OCI-LY7 (cell line): Measurements from ENCODE around the gene GNG12. TPM values are rescaled to one million over a fixed set of nuclear protein-coding genes. Genes with fewer than 3 reads are reported as not detected.
A peak's percentile ranks its signal among the peaks of the same experiment; 100 is the strongest.

Experiments
- BruUV-seq: library from RNA; stranded (reverse); fragments of 400-500 nt; replicated peaks from 2 replicates; lab custom pipeline; 2021; lab: Mats Ljungman, UMichigan
- CTCF ChIA-PET: fragments of 300-600 bp; sonication (Branson Sonifier 250); formaldehyde crosslinking; loops from one replicate; lab custom pipeline; 2022; ENCODE audit warnings: antibody characterized with exemption; ENCODE audit not compliant: unreplicated experiment; lab: Charles Lee
- POLR2A ChIA-PET: fragments of 300-600 bp; sonication (Branson Sonifier 250); formaldehyde crosslinking; loops from one replicate; lab custom pipeline; 2022; ENCODE audit warnings: antibody characterized with exemption; lab: Charles Lee
- DNase-seq: peaks from one replicate; pipeline ENCODE4 v3.0.0-alpha.2; 2015; ENCODE audit warnings: low spot score
- H2AFZ ChIP-seq: fragments of 200-600 bp; sonication (generic), shearing (Covaris generic); 2 replicates; pipeline ENCODE4 v1.6.1; 2014; ENCODE audit warnings: mild to moderate bottlenecking, antibody characterized with exemption, low read length, moderate library complexity
- H3K27ac ChIP-seq: fragments of 200-600 bp; sonication (generic); 2 replicates; pipeline ENCODE4 v1.5.1; 2014; ENCODE audit warnings: mixed run types, low read depth, mild to moderate bottlenecking, moderate library complexity, low read length, inconsistent platforms; ENCODE audit not compliant: poor library complexity, severe bottlenecking
- H3K36me3 ChIP-seq: fragments of 200-600 bp; sonication (generic); 2 replicates; pipeline ENCODE4 v1.6.1; 2014; ENCODE audit warnings: mild to moderate bottlenecking, antibody characterized with exemption, low read length, moderate library complexity, mixed read lengths; ENCODE audit not compliant: insufficient read depth
- H3K4me1 ChIP-seq: fragments of 200-600 bp; sonication (generic); 2 replicates; pipeline ENCODE4 v1.5.1; 2014; ENCODE audit warnings: mild to moderate bottlenecking, low read length; ENCODE audit not compliant: insufficient read depth, poor library complexity, severe bottlenecking
- H3K4me2 ChIP-seq: fragments of 200-600 bp; sonication (generic); 2 replicates; pipeline ENCODE4 v1.6.1; 2014; ENCODE audit warnings: mild to moderate bottlenecking, low read length
- H3K4me3 ChIP-seq: fragments of 200-600 bp; sonication (generic); 2 replicates; pipeline ENCODE4 v1.5.1; 2014; ENCODE audit warnings: mild to moderate bottlenecking, low read depth, low read length; ENCODE audit not compliant: poor library complexity, severe bottlenecking
- H3K79me2 ChIP-seq: fragments of 200-600 bp; sonication (generic); 2 replicates; pipeline ENCODE4 v1.6.1; 2016; ENCODE audit warnings: low read depth, mild to moderate bottlenecking, low read length, moderate library complexity, mixed read lengths; ENCODE audit not compliant: insufficient read depth
- H3K9me2 ChIP-seq: fragments of 200-600 bp; sonication (generic); 2 replicates; pipeline ENCODE4 v1.6.1; 2016; ENCODE audit warnings: mild to moderate bottlenecking, low read length, mixed read lengths; ENCODE audit not compliant: insufficient read depth
- H3K9me3 ChIP-seq: fragments of 200-600 bp; sonication (generic); 2 replicates; pipeline ENCODE4 v1.6.1; 2014; ENCODE audit warnings: mild to moderate bottlenecking, mixed run types, low read length, mixed read lengths
- H4K20me1 ChIP-seq: fragments of 200-600 bp; sonication (generic); 2 replicates; pipeline ENCODE4 v1.6.1; 2014; ENCODE audit warnings: mild to moderate bottlenecking, antibody characterized with exemption, low read length, moderate library complexity, mixed read lengths; ENCODE audit not compliant: insufficient read depth
- CTCF ChIP-seq: fragments of 200-600 bp; sonication (generic); conservative IDR thresholded peaks from 2 replicates; pipeline ENCODE4 v1.5.1; 2014; ENCODE audit warnings: mild to moderate bottlenecking, antibody characterized with exemption, low read length, moderate library complexity, mixed read lengths
- EZH2phosphoT487 ChIP-seq: fragments of 200-600 bp; sonication (generic); IDR thresholded peaks from 2 replicates; pipeline ENCODE4 v1.6.1; 2018; ENCODE audit warnings: low read depth, borderline replicate concordance, mild to moderate bottlenecking, mixed run types, antibody characterized with exemption, low read length, moderate library complexity, mixed read lengths
- intact Hi-C: fragments of 100-400 bp; cut with micrococcal nuclease; formaldehyde crosslinking; loops from one replicate; pipeline ENCODE4 v1.10.0; 2022; ENCODE audit not compliant: unreplicated experiment
- total RNA-seq, 2 experiments: library from RNA; depleted of rRNA in 1 of 2; stranded (reverse); fragments of >200 nt in 1 of 2; shearing (Covaris generic) in 1 of 2; gene quantifications; 2 replicates each; pipeline ENCODE4 v1.2.3, GENCODE V29; 2014 to 2022

GNG12 gene
- total RNA-seq, 2 experiments from 2014 or later, result 0.10 TPM; not detected in 1

GRCh38 chr1:67711158-67711854 is 122.0 kb downstream of the GNG12 start:
- CTCF ChIA-PET, result interaction anchor here (1.1 to 1.2 kb wide), 2 partner anchors 9 to 49 kb away, joined by 3 to 5 read pairs; no protein-coding TSS in a partner anchor
- intact Hi-C loops, result no loop called here
- Histone ChIP-seq H3K36me3 (no peaks in the 10 kb centered on the region), H3K9me3 (no peaks in the 10 kb centered on the region), H3K4me3 (peak overlapping the region; percentile 22), H3K4me2 (peak overlapping the region; percentile 73), H3K4me1 (peaks cover 44% of the 10 kb centered on the region), H2AFZ (peak overlapping the region; percentile 88), H3K9me2 (no peaks in the 10 kb centered on the region), H3K79me2 (no peaks in the 10 kb centered on the region), H3K27ac (peak overlapping the region; percentile 67), H4K20me1 (no peaks in the 10 kb centered on the region)
- no TSS peak for BruUV-seq
- POLR2A ChIA-PET, result interaction anchor here (0.6 to 3.4 kb wide), 18 partner anchors 9 to 853 kb away, joined by 3 to 21 read pairs (median 5); partner anchors contain the start of gene GADD45A
- DNase-seq, result no peak
- TF ChIP-seq EZH2phosphoT487 (no peak), CTCF (no peak)

- Histone ChIP-seq H3K79me2 (no peaks in the 10 kb centered on the region), H2AFZ (peak overlapping the region; percentile 88), H3K27ac (peak overlapping the region; percentile 12), H4K20me1 (no peaks in the 10 kb centered on the region), H3K4me3 (no peak overlapping the region), H3K36me3 (no peaks in the 10 kb centered on the region), H3K4me1 (peaks cover 44% of the 10 kb centered on the region), H3K9me3 (no peaks in the 10 kb centered on the region), H3K4me2 (peak overlapping the region; percentile 73), H3K9me2 (no peaks in the 10 kb centered on the region)
- ChIA-PET POLR2A (interaction anchor here (0.6 to 2.8 kb wide), 5 partner anchors 8 to 26 kb away, joined by 3 to 21 read pairs (median 13); partner anchors contain the start of gene GADD45A), CTCF (no interaction called here)
- TF ChIP-seq CTCF (no peak), EZH2phosphoT487 (no peak)
- intact Hi-C loops, result no loop called here
- no peak for DNase-seq
- no TSS peak for BruUV-seq
Measured at GRCh38 chr1:67710417-67710816, 122.8 kb downstream of the GNG12 start.

- Histone ChIP-seq H3K4me2 (no peak overlapping the region), H3K36me3 (no peaks in the 10 kb centered on the region), H3K4me3 (no peak overlapping the region), H4K20me1 (no peaks in the 10 kb centered on the region), H3K9me3 (no peaks in the 10 kb centered on the region), H2AFZ (no peak overlapping the region), H3K9me2 (no peaks in the 10 kb centered on the region), H3K79me2 (no peaks in the 10 kb centered on the region), H3K4me1 (peaks cover 35% of the 10 kb centered on the region), H3K27ac (no peak overlapping the region)
- DNase-seq, result no peak
- no TSS peak for BruUV-seq
- TF ChIP-seq CTCF (no peak), EZH2phosphoT487 (no peak)
- intact Hi-C loops, result no loop called here
- ChIA-PET POLR2A (no interaction called here), CTCF (no interaction called here)
Measured at GRCh38 chr1:67708606-67709005, 124.7 kb downstream of the GNG12 start.
